GM18858 (cell line): ENCODE results near the gene POLR3GL.

Experiments
- ATAC-seq: cut with Tn5 transposase; IDR thresholded peaks from one replicate; pipeline ENCODE4 v1.9.1; 2021; ENCODE audit not compliant: unreplicated experiment

The POLR3GL gene

DNA sequence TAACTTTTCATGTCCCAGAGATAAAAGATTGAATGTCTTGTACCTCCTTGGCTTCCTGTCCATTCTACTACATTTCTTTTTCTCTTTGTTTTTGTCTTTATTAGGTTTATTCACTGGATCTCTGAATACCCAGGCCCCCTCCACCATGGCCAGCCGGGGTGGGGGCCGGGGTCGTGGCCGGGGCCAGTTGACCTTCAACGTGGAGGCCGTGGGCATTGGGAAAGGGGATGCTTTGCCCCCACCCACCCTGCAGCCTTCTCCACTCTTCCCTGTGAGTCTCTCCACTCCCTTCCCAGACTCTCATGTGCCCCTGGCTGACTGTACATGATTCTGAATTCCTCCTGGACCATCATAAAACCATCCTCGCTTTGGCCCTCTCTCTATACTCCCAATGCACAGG is 10.2 kb downstream of the POLR3GL start:
- no peak for ATAC-seq

GRCh38 chr1:145975216-145975615 is 10.7 kb downstream of the POLR3GL start:
- no peak for ATAC-seq

DNA sequence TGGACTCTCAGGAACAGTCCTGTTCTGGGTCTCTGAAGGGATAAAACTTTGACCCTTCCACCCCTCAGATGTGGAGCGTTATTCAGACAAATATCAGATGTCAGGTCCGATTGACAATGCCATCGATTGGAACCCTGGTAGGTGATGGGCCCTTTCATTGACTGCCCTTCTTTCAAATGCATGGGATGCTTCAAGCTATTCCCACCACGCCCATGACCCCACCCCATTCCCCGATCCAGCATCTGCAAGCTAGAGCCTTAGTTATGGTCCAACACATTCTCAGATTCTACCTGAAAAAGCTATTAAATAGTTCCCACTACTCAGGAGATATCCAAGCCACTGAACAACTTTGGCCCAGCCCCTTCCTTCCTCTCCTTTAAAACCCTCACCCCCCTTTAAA is 12.5 kb downstream of the POLR3GL start:
- no peak for ATAC-seq

GRCh38 chr1:145977486-145978470 is 13.3 kb downstream of the POLR3GL start:
- no peak for ATAC-seq

DNA sequence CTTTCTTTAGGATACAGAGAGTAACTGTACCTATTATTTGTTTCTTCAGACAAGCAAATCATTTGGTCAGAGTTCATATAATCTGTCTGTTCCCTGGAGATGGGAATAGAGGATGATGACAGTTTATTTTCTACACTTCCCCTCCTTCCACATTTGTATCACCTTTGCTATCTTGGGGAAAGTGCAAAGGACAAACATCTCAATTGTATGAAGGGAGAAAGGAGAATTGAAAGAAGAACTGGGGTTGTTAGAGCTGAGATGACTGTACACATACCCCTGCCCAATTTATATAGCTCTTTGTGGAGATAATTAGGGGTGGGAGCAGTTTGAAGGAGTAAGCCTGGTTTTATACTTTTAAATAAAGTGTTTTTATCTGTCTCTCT is 14.0 kb downstream of the POLR3GL start:
- no peak for ATAC-seq

GRCh38 chr1:145978854-145979745 is 14.6 kb downstream of the POLR3GL start:
- ATAC-seq: peak; percentile 90

DNA sequence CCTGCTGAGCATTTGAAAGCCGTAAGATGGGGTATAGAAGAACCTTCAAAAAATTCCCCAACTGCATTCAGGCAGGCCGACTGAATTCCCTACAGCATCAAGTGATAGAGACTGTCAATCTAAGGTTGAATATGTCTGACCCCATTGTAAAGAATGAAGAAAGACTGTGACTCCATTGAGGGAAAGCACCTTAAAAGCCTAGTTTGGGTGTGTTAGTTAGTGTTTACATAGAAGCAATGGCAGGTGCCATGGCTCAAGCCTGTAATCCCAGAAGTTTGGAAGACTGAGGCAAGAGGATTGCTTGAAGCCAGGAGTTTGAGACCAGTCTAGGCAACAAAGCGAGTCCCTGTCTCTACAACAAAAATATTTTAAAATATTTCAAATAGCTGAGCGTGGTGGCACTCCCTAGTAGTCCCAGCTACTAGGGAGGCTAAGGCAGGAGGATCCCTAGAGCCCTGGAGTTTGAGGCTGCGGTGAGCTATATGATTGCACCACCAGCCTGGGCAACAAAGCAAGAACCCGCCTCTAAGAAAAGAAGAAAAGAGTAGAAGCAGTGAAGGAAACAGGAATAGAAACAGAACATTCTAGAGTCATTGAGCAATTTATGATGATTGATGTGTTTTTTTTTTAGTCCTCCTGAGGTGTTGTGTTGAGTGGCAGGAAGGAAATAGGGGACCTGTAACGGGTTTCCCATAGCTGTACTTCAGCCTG is 15.4 kb downstream of the POLR3GL start:
- no peak for ATAC-seq

DNA sequence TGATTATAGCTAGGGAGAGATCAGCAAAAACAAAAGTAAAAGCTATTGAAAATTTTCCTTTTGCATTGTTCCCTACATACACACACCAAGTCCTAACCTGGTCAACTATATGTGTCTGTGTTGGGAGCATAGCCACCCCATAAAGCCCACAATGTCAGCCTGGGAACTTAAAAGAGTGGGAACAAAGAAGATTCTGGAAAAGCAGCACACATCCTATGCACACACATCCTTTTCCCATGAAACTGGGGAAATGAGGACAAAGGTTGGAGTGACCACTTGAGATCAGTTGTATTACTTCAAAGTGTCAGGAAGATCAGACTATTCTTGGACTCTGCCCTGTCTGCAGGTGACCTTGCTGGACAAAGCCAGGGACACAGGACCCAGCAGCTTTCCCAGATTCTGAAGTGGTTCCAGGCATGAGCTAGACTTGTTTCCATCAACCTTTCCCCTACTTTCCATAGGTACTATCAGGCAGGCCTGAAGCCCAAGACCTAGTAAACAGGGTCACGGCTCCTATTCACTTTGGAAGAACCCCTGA is 16.0 kb downstream of the POLR3GL start:
- ATAC-seq: no peak

DNA sequence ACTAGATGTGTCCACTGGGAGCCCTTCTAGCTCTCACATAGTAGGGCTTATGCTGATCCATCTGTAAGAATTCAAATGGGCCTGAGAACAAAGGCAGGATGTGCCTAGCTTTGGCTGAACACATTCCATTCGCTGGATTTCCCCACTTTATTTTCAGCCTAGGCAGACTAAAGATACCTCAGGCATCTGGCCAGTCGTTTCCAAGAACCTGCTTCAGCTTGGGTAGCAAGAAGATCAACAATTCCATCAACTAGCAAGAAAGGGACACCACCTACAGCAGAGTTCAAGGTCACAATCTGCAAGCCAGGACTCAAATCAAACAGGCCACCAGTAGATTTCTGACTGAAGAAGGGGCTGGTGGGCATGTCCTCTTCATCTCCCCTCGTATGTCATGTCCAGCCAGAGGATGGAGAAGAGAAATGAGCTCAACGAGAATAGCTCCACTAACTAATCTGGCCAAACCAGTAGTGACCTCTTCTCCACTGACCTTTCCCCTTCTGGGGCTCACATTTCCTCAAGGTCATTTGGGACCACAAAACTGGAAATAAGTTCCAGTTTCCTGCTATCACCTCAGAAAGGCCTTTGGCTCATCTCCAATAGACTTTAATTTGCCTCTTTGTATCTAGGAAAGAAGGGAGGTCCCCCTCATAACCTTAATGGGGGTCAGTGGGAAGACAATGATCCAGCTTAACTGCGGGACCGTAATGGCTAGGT is 17.7 kb downstream of the POLR3GL start:
- no peak for ATAC-seq

DNA sequence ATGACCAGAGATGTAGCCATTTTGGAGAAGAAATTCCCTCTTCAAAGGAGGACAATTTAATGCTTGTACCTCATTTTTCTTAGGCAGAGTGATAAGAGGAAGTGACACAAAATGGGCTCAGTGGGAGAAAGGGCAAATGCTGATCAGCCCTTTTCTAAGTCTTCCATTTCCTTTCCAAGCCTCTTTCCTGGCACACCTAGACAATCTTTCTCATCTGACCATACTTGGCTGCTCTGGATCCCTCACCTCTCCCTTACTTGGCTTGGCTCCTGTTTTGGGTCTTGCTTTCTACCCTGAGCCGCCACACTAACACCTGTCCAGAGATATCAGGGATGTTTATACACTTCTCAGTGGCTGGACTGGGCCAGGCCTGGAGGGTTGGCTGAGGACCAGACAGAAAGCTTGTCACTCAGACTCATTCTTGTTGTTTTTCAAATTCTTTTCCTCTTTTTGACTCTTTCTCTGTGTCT is 18.8 kb downstream of the POLR3GL start:
- ATAC-seq: no peak

GRCh38 chr1:145983960-145984830 is 19.7 kb downstream of the POLR3GL start:
- ATAC-seq: no peak

DNA sequence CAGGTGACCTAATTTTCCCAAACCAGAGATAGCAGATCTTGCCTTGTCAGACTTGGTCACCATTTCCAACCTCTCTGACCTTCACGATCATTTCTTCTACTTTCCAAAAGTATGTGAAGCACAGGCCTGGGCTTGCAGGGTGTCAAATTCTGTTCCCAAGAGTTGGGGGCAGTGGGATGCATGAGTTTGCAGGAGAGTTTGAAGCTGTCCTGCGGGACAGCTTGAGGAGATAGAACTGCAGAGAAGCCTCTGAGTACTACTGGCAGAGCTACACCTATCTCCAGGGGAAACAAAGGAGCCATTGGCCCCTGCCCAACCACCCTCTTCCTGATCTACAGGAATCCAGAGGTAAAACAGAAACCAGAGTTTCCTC is 20.6 kb downstream of the POLR3GL start:
- no peak for ATAC-seq

GRCh38 chr1:145985502-145986439 is 21.3 kb downstream of the POLR3GL start:
- no peak for ATAC-seq

- ATAC-seq: no peak
Observed at GRCh38 chr1:145986551-145986950, 22.1 kb downstream of the POLR3GL start.

GRCh38 chr1:145987926-145988325 is 23.4 kb downstream of the POLR3GL start:
- ATAC-seq: no peak

DNA sequence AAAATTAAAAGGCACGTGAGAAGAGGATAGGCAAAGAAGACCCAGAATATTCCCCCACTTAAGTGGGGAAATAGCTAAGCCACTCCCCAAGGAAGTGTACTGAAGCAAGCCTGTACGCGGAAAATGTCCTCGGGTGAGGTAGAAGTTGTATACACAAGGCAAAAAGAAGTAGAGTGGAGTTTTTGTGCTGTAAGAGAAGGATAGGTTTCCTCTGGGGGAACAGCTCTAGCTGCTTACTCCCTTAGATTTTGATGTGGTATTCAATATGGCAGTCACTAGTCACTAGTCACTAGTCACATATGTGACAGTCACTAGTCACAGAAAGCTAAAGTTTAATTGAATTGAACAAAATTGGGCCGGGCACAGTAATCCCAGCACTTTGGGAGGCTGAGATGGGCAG is 24.3 kb downstream of the POLR3GL start:
- ATAC-seq: no peak

DNA sequence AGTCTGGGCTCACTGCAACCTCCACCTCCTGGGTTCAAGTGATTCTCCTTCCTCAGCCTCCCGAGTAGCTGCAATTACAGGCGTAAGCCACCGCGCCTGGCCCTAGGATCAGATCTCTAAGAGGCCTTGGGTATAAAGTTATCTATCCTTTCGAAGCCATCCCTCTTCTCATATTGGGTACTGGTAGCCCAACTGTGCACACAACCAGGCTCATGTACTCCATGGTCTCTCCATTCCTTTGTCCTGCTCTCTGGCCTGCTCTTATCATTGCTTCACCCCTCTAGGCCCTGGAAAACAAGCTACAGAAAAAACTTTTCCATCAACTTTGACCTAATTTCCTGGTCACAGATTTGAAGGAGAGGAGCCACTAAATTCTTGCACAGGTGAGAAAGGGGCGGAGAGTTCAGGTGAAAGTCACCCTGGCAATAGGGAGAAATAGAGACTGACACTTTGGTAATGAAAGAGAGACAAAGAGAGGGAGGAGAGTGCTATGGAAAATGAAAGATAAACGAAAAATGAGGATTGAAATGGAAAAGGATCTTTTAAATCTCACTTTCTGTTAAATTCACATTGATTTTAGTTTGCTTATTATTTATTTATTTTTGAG is 25.9 kb downstream of the POLR3GL start:
- no peak for ATAC-seq
